ENCODE data around the gene TLR5.

Gene TLR5

GRCh38 chr1:223180731-223181321 lies 37.8 kb upstream of the TLR5 start:
- TF ChIP-seq EZH2phosphoT487 (conservative IDR thresholded peaks at IDR 0.05; ENCODE audit: low read length) = no peak
- TF ChIP-seq, protein P1, sequence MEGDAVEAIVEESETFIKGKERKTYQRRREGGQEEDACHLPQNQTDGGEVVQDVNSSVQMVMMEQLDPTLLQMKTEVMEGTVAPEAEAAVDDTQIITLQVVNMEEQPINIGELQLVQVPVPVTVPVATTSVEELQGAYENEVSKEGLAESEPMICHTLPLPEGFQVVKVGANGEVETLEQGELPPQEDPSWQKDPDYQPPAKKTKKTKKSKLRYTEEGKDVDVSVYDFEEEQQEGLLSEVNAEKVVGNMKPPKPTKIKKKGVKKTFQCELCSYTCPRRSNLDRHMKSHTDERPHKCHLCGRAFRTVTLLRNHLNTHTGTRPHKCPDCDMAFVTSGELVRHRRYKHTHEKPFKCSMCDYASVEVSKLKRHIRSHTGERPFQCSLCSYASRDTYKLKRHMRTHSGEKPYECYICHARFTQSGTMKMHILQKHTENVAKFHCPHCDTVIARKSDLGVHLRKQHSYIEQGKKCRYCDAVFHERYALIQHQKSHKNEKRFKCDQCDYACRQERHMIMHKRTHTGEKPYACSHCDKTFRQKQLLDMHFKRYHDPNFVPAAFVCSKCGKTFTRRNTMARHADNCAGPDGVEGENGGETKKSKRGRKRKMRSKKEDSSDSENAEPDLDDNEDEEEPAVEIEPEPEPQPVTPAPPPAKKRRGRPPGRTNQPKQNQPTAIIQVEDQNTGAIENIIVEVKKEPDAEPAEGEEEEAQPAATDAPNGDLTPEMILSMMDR (IDR thresholded peaks at IDR 0.05; ENCODE audit: insufficient read depth, low read length, poor library complexity, severe bottlenecking) = no peak
- H3K4me3 ChIP-seq (ENCODE audit: insufficient read depth, low read length, poor library complexity, severe bottlenecking) = no peak overlapping the region
- no peaks in the 10 kb centered on the region for H3K36me3 ChIP-seq (ENCODE audit: low read length)
- H3F3A ChIP-seq (ENCODE audit: insufficient read depth) = no peaks in the 10 kb centered on the region
- H2AFZ ChIP-seq (ENCODE audit: low read depth, low read length, severe bottlenecking) = no peak overlapping the region
- no peak overlapping the region for H3K9ac ChIP-seq (ENCODE audit: low read length)
- no peaks in the 10 kb centered on the region for H3K79me2 ChIP-seq (ENCODE audit: insufficient read depth, low read length)
- H3K9me2 ChIP-seq (replicated peaks; ENCODE audit: insufficient read depth, low read length) = no peaks in the 10 kb centered on the region
- no peak overlapping the region for H3K4me2 ChIP-seq (ENCODE audit: low read depth, low read length, poor library complexity, severe bottlenecking)
- no peaks in the 10 kb centered on the region for H3K27me3 ChIP-seq (ENCODE audit: low read length)
- no peaks in the 10 kb centered on the region for H3K9me3 ChIP-seq (ENCODE audit: insufficient read depth, low read length)
- H3K27ac ChIP-seq (ENCODE audit: low read depth, low read length) = no peak overlapping the region
- H4K20me1 ChIP-seq (ENCODE audit: low read depth, low read length) = no peaks in the 10 kb centered on the region

GRCh38 chr1:223179786-223180185 lies 36.7 kb upstream of the TLR5 start:
- no peak overlapping the region for H3K27ac ChIP-seq (ENCODE audit: low read depth, low read length)
- H2AFZ ChIP-seq (ENCODE audit: low read depth, low read length, severe bottlenecking) = no peak overlapping the region
- H4K20me1 ChIP-seq (ENCODE audit: low read depth, low read length) = no peaks in the 10 kb centered on the region
- H3K79me2 ChIP-seq (ENCODE audit: insufficient read depth, low read length) = no peaks in the 10 kb centered on the region
- H3F3A ChIP-seq (ENCODE audit: insufficient read depth) = no peaks in the 10 kb centered on the region
- H3K4me2 ChIP-seq (ENCODE audit: low read depth, low read length, poor library complexity, severe bottlenecking) = no peak overlapping the region
- H3K27me3 ChIP-seq (ENCODE audit: low read length) = no peaks in the 10 kb centered on the region
- TF ChIP-seq EZH2phosphoT487 (conservative IDR thresholded peaks at IDR 0.05; ENCODE audit: low read length) = no peak
- TF ChIP-seq, protein P1 (IDR thresholded peaks at IDR 0.05; ENCODE audit: insufficient read depth, low read length, poor library complexity, severe bottlenecking) = no peak
- no peaks in the 10 kb centered on the region for H3K9me2 ChIP-seq (replicated peaks; ENCODE audit: insufficient read depth, low read length)
- no peaks in the 10 kb centered on the region for H3K9me3 ChIP-seq (ENCODE audit: insufficient read depth, low read length)
- H3K9ac ChIP-seq (ENCODE audit: low read length) = no peak overlapping the region
- H3K36me3 ChIP-seq (ENCODE audit: low read length) = no peaks in the 10 kb centered on the region
- H3K4me3 ChIP-seq (ENCODE audit: insufficient read depth, low read length, poor library complexity, severe bottlenecking) = no peak overlapping the region

GRCh38 chr1:223179280-223179679 lies 36.2 kb upstream of the TLR5 start:
- H3K4me2 ChIP-seq (ENCODE audit: low read depth, low read length, poor library complexity, severe bottlenecking) = no peak overlapping the region
- H3K4me3 ChIP-seq (ENCODE audit: insufficient read depth, low read length, poor library complexity, severe bottlenecking) = no peak overlapping the region
- H3K9me2 ChIP-seq (replicated peaks; ENCODE audit: insufficient read depth, low read length) = no peaks in the 10 kb centered on the region
- no peaks in the 10 kb centered on the region for H3K9me3 ChIP-seq (ENCODE audit: insufficient read depth, low read length)
- no peak overlapping the region for H3K9ac ChIP-seq (ENCODE audit: low read length)
- H4K20me1 ChIP-seq (ENCODE audit: low read depth, low read length) = no peaks in the 10 kb centered on the region
- H2AFZ ChIP-seq (ENCODE audit: low read depth, low read length, severe bottlenecking) = no peak overlapping the region
- no peak overlapping the region for H3K27ac ChIP-seq (ENCODE audit: low read depth, low read length)
- H3K79me2 ChIP-seq (ENCODE audit: insufficient read depth, low read length) = no peaks in the 10 kb centered on the region
- no peaks in the 10 kb centered on the region for H3F3A ChIP-seq (ENCODE audit: insufficient read depth)
- no peaks in the 10 kb centered on the region for H3K36me3 ChIP-seq (ENCODE audit: low read length)
- no peak for TF ChIP-seq EZH2phosphoT487 (conservative IDR thresholded peaks at IDR 0.05; ENCODE audit: low read length)
- TF ChIP-seq, protein P1 (IDR thresholded peaks at IDR 0.05; ENCODE audit: insufficient read depth, low read length, poor library complexity, severe bottlenecking) = no peak
- H3K27me3 ChIP-seq (ENCODE audit: low read length) = no peaks in the 10 kb centered on the region

All from SU-DHL-6 (cell line).